Smooth muscle cell (in vitro differentiated cells): ENCODE measurements around the gene CAPN13. TPM values are rescaled to one million over a fixed set of nuclear protein-coding genes. Genes with fewer than 3 reads are reported as not detected.

Experiments
- DNase-seq: peaks from one replicate; lab custom pipeline; 2025; ENCODE audit not compliant: unreplicated experiment; lab: John Stamatoyannopoulos, UW
- H2AFZ ChIP-seq: fragments of 200-600 bp; sonication (generic); 2 replicates; pipeline ENCODE4 v1.6.0; 2016; ENCODE audit warnings: antibody characterized with exemption, low read depth, mild to moderate bottlenecking
- H3F3A ChIP-seq: fragments of 200-600 bp; sonication (generic); 2 replicates; pipeline ENCODE4 v1.6.0; 2017; ENCODE audit warnings: antibody characterized with exemption, low read depth
- H3K27ac ChIP-seq: fragments of 200-600 bp; sonication (generic); 2 replicates; pipeline ENCODE4 v1.5.1; 2016; ENCODE audit warnings: low read depth, mild to moderate bottlenecking
- H3K27me3 ChIP-seq: fragments of 200-600 bp; sonication (generic); 2 replicates; pipeline ENCODE4 v1.6.1; 2016; ENCODE audit warnings: low read depth, mild to moderate bottlenecking
- H3K36me3 ChIP-seq: fragments of 200-600 bp; sonication (generic); 2 replicates; pipeline ENCODE4 v1.5.1; 2016; ENCODE audit warnings: low read depth
- H3K4me1 ChIP-seq: fragments of 200-600 bp; sonication (generic); 2 replicates; pipeline ENCODE4 v1.5.1; 2016; ENCODE audit warnings: low read depth
- H3K4me2 ChIP-seq: fragments of 200-600 bp; sonication (generic); 2 replicates; pipeline ENCODE4 v1.6.0; 2016; ENCODE audit warnings: mild to moderate bottlenecking
- H3K4me3 ChIP-seq: fragments of 200-600 bp; sonication (generic); 2 replicates; pipeline ENCODE4 v1.5.1; 2016; ENCODE audit warnings: mild to moderate bottlenecking
- H3K79me2 ChIP-seq: fragments of 200-600 bp; sonication (generic); 2 replicates; pipeline ENCODE4 v1.6.0; 2016; ENCODE audit warnings: low read depth, mild to moderate bottlenecking
- H3K9ac ChIP-seq: fragments of 200-600 bp; sonication (generic); 2 replicates; pipeline ENCODE4 v1.6.0; 2016; ENCODE audit warnings: low read depth
- H3K9me3 ChIP-seq: fragments of 200-600 bp; sonication (generic); replicated peaks from 2 replicates; pipeline ENCODE4 v1.5.1; 2016; ENCODE audit warnings: low read depth
- H4K20me1 ChIP-seq: fragments of 200-600 bp; sonication (generic); 2 replicates; pipeline ENCODE4 v1.6.0; 2016; ENCODE audit warnings: low read depth
- CTCF ChIP-seq: fragments of 200-600 bp; sonication (generic); IDR thresholded peaks from 2 replicates; pipeline ENCODE4 v1.5.1; 2017; ENCODE audit warnings: borderline replicate concordance, mild to moderate bottlenecking, antibody characterized with exemption; ENCODE audit not compliant: insufficient read depth, poor library complexity, severe bottlenecking
- WGBS: methylation state at CpG from one replicate; pipeline ENCODE4 v1.1.7; 2016; ENCODE audit warnings: low lambda C conversion rate; 5-methylcytosine and 5-hydroxymethylcytosine counted together
- polyA plus RNA-seq: library from polyadenylated mRNA; unstranded; fragments of >200 nt; fragmentation: Nextera tagmentation; extraction: Ambion mirVana; gene quantifications from 2 replicates; pipeline ENCODE4 v1.2.1, GENCODE V29; 2016
- total RNA-seq: library from RNA; depleted of rRNA; stranded (reverse); fragments of >200 nt; gene quantifications from 2 replicates; pipeline ENCODE4 v1.2.3, GENCODE V29; 2014

CAPN13 gene
- total and polyA plus RNA-seq, 2 experiments from 2014 or later = 0.04 to 0.40 TPM

GRCh38 chr2:30736461-30737325 is 70.6 kb downstream of the CAPN13 start:
- DNase-seq = no peak
- H3K4me2 ChIP-seq = no peak overlapping the region
- no peak overlapping the region for H3K9ac ChIP-seq
- no peaks in the 10 kb centered on the region for H4K20me1 ChIP-seq
- H2AFZ ChIP-seq = no peak overlapping the region
- H3K36me3 ChIP-seq = no peaks in the 10 kb centered on the region
- no peak for TF ChIP-seq CTCF
- H3K4me1 ChIP-seq = no peaks in the 10 kb centered on the region
- no peaks in the 10 kb centered on the region for H3F3A ChIP-seq
- WGBS = 84% methylated on average over 18 of the region's 18 CpGs
- H3K9me3 ChIP-seq = no peaks in the 10 kb centered on the region
- no peak overlapping the region for H3K27ac ChIP-seq
- no peaks in the 10 kb centered on the region for H3K79me2 ChIP-seq
- no peak overlapping the region for H3K4me3 ChIP-seq
- H3K27me3 ChIP-seq = peaks cover 6% of the 10 kb centered on the region

- no peak overlapping the region for H3K4me3 ChIP-seq
- H3K4me2 ChIP-seq = no peak overlapping the region
- 94% methylated on average over 15 of the region's 15 CpGs for WGBS
- H3K27me3 ChIP-seq = peaks cover 13% of the 10 kb centered on the region
- no peaks in the 10 kb centered on the region for H3K79me2 ChIP-seq
- no peaks in the 10 kb centered on the region for H3K9me3 ChIP-seq
- no peaks in the 10 kb centered on the region for H3K36me3 ChIP-seq
- H3K4me1 ChIP-seq = no peaks in the 10 kb centered on the region
- no peaks in the 10 kb centered on the region for H4K20me1 ChIP-seq
- no peak overlapping the region for H3K27ac ChIP-seq
- H2AFZ ChIP-seq = no peak overlapping the region
- DNase-seq = no peak
- no peak for TF ChIP-seq CTCF
- H3F3A ChIP-seq = no peaks in the 10 kb centered on the region
- no peak overlapping the region for H3K9ac ChIP-seq
Observed at GRCh38 chr2:30733876-30734520, 73.2 kb downstream of the CAPN13 start.

GRCh38 chr2:30732876-30733275 is 74.4 kb downstream of the CAPN13 start:
- Histone ChIP-seq H3K4me1 (no peaks in the 10 kb centered on the region), H3K79me2 (no peaks in the 10 kb centered on the region), H3K27me3 (peaks cover 13% of the 10 kb centered on the region), H4K20me1 (no peaks in the 10 kb centered on the region), H3K4me2 (no peak overlapping the region), H3F3A (no peaks in the 10 kb centered on the region), H3K9me3 (no peaks in the 10 kb centered on the region), H3K9ac (no peak overlapping the region), H3K4me3 (no peak overlapping the region), H3K27ac (no peak overlapping the region), H3K36me3 (no peaks in the 10 kb centered on the region), H2AFZ (no peak overlapping the region)
- no peak for DNase-seq
- TF ChIP-seq CTCF = no peak
- WGBS = 95% methylated on average over 4 of the region's 4 CpGs
